ENCODE measurements around the gene SLC6A6.

SLC6A6 gene

DNA sequence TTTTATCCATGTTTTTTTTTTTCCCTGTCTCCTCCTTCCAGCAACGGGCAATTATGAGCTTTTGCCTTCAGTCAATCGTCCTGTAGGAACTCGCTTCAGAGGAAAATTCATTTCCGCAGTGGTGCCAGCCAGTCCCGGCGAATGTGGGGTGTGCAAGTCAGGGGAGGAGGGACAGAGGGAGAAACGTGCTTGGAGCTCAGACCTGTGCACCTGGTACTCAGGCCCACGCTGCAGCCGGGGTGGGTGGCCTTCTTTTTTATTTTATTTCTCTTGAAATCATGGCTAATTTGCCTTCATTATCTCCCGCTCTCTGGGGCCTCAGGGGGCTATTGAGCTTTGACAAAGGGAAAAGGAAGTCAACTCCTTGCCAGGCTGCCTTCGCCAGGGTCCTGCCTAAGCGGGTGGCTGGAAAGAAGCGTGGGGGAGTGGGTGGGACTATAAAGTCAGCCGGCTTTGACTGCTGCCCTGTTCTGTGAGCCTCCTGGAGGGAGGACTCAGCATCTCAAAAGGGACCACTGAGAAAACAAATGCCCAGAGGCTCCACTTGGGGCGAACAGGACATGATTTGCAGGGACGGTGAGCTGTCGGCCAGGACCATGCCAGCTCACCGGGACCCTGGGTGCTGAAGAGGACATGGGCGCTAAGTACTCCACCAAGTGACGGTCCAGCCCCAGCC, 132.2 kb downstream of the SLC6A6 start:
- DNase-seq (ENCODE audit: low read depth) = no peak
- TF ChIP-seq, protein P1, sequence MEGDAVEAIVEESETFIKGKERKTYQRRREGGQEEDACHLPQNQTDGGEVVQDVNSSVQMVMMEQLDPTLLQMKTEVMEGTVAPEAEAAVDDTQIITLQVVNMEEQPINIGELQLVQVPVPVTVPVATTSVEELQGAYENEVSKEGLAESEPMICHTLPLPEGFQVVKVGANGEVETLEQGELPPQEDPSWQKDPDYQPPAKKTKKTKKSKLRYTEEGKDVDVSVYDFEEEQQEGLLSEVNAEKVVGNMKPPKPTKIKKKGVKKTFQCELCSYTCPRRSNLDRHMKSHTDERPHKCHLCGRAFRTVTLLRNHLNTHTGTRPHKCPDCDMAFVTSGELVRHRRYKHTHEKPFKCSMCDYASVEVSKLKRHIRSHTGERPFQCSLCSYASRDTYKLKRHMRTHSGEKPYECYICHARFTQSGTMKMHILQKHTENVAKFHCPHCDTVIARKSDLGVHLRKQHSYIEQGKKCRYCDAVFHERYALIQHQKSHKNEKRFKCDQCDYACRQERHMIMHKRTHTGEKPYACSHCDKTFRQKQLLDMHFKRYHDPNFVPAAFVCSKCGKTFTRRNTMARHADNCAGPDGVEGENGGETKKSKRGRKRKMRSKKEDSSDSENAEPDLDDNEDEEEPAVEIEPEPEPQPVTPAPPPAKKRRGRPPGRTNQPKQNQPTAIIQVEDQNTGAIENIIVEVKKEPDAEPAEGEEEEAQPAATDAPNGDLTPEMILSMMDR (conservative IDR thresholded peaks at IDR 0.05; ENCODE audit: low read depth, low read length) = no peak
- H3K4me3 ChIP-seq (ENCODE audit: low read length) = no peak overlapping the region

DNA sequence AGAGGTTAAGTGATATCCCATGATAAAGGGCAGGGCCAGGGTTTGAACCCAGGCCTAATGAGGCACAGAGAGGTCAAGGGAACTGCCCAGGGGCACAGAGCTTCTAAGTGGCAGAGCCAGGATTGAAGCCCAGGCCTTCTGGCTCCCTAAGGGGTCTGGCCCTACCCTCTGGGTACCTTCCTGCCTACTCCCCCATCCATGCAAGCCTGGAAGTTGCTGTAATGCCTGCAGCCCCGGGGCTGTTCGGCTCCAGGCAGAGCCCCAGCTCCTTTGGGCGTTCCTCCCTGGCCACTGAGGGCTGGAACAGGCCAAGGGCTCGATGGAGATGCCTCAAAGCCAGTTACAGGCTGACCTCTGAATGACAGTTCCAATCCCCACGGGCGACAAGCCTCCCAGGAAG, 133.2 kb downstream of the SLC6A6 start:
- no peak overlapping the region for H3K4me3 ChIP-seq (ENCODE audit: low read length)
- TF ChIP-seq, protein P1 (conservative IDR thresholded peaks at IDR 0.05; ENCODE audit: low read depth, low read length) = no peak
- no peak for DNase-seq (ENCODE audit: low read depth)

- TF ChIP-seq, protein P1 (conservative IDR thresholded peaks at IDR 0.05; ENCODE audit: low read depth, low read length) = no peak
- no peak overlapping the region for H3K4me3 ChIP-seq (ENCODE audit: low read length)
- no peak for DNase-seq (ENCODE audit: low read depth)
Measured at GRCh38 chr3:14536055-14536815, 133.8 kb downstream of the SLC6A6 start.

DNA sequence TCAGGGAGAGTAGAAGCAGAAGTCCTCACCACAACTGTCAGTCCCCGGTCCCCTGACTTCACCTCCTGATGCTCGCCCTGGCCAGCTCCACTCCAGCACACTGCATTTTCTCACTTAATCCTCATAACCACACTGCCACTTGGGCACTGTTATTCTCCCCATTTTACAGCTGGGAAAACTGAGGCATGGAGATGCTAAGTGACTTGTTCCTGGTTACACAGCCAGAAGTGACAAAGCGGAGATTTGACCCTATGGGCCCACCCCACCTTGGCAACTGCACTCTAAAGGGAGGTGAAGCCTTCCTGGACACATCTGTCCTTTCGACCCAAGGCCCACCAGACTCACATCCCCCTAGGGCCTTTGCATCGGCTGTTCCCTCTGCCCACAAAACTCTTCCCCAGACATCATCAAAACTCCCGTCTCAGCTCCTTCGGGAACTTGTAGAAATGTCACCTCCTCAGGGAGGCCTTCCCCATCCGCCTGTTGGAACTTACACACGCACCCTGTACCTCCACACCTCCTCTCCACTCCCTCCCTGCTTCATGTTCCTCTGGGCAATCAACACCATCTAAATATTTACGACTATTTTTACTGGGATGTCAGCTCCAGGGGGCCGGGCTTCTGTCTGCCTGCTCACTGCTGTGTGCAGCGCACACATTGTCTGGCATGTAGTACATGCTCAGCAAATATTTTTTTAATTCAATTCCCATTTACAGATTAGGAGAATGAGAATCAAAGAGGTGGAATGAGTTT, 134.6 kb downstream of the SLC6A6 start:
- TF ChIP-seq, protein P1 (conservative IDR thresholded peaks at IDR 0.05; ENCODE audit: low read depth, low read length) = no peak
- H3K4me3 ChIP-seq (ENCODE audit: low read length) = no peak overlapping the region
- DNase-seq (ENCODE audit: low read depth) = no peak

GRCh38 chr3:14537590-14538450, 135.4 kb downstream of the SLC6A6 start:
- H3K4me3 ChIP-seq (ENCODE audit: low read length) = no peak overlapping the region
- TF ChIP-seq, protein P1 (conservative IDR thresholded peaks at IDR 0.05; ENCODE audit: low read depth, low read length) = no peak
- DNase-seq (ENCODE audit: low read depth) = no peak

GRCh38 chr3:14538451-14539088, 136.2 kb downstream of the SLC6A6 start:
- H3K4me3 ChIP-seq (ENCODE audit: low read length) = no peak overlapping the region
- no peak for DNase-seq (ENCODE audit: low read depth)
- TF ChIP-seq, protein P1 (conservative IDR thresholded peaks at IDR 0.05; ENCODE audit: low read depth, low read length) = no peak

All from retinal pigment epithelial cell (primary cell).